Gastroesophageal sphincter (tissue), 3 donors: ENCODE results near the gene ARRDC3.

Source experiments
- EP300 ChIP-seq: sonication (generic); formaldehyde crosslinking; IDR thresholded peaks from one replicate; pipeline ENCODE4 v1.6.1; 2017; ENCODE audit warnings: antibody characterized with exemption, mild to moderate bottlenecking
- POLR2A ChIP-seq, 2 donors: fragments of 450-650 bp; IDR thresholded peaks; one replicate each; pipeline ENCODE4 v1.6.1; 2017; ENCODE audit warnings: antibody characterized with exemption in 2 of 2, mild to moderate bottlenecking in 2 of 2, moderate library complexity in 1 of 2
- POLR2AphosphoS5 ChIP-seq: sonication (generic); formaldehyde crosslinking; IDR thresholded peaks from one replicate; pipeline ENCODE4 v1.6.1; 2017; ENCODE audit warnings: antibody characterized with exemption
- TF ChIP-seq, protein P1 (sequence below), 4 experiments: fragments of 200-600 bp in 2 of 4; fragments of 450-650 bp in 2 of 4; sonication (generic) in 1 of 4; IDR thresholded peaks; one replicate each; pipeline ENCODE4 v1.5.1; 2017 to 2019; ENCODE audit warnings: antibody characterized with exemption in 4 of 4, mild to moderate bottlenecking in 2 of 4, moderate library complexity in 2 of 4

DNA sequence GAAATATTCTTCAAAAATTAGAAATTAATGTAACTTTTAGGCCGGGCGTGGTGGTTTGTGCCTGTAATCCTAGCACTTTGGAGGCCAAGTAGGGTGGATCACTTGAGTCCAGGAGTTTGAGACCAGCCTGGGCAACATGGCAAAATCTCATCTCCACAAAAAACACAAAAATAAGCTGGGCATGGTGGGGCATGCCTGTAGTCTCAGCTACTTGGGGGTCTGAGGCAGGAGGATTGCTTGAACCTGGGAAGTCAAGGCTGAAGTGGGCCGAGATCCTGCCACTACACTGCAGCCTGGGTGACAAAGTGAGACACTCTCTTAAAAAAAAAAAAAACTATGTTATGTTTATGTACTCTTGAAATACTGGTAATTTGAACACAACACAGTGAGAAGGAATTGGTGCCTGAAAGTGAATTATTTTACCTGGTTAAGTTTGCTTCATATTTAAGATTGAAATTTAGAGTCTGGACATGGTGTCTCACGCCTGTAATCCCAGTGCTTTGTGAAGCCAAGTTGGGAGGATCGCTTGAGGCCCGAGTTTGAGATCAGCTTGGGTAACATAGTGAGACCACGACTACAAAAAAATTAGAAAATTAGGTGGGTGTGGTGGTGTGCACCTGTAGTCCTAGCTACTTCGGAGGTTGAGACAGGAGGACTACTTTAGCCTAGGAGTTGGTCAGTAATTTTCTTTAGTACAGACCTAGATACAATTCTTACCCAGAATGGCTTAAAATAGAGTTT lies 15.0 kb downstream of the ARRDC3 start:
- no peak for TF ChIP-seq EP300
- TF ChIP-seq POLR2AphosphoS5 = no peak
- TF ChIP-seq, protein P1, sequence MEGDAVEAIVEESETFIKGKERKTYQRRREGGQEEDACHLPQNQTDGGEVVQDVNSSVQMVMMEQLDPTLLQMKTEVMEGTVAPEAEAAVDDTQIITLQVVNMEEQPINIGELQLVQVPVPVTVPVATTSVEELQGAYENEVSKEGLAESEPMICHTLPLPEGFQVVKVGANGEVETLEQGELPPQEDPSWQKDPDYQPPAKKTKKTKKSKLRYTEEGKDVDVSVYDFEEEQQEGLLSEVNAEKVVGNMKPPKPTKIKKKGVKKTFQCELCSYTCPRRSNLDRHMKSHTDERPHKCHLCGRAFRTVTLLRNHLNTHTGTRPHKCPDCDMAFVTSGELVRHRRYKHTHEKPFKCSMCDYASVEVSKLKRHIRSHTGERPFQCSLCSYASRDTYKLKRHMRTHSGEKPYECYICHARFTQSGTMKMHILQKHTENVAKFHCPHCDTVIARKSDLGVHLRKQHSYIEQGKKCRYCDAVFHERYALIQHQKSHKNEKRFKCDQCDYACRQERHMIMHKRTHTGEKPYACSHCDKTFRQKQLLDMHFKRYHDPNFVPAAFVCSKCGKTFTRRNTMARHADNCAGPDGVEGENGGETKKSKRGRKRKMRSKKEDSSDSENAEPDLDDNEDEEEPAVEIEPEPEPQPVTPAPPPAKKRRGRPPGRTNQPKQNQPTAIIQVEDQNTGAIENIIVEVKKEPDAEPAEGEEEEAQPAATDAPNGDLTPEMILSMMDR (IDR thresholded peaks at IDR 0.05) = no peak
- no peak for TF ChIP-seq POLR2A (IDR thresholded peaks at IDR 0.05)
